ENCODE results near the gene CTXN1.

The CTXN1 gene

DNA sequence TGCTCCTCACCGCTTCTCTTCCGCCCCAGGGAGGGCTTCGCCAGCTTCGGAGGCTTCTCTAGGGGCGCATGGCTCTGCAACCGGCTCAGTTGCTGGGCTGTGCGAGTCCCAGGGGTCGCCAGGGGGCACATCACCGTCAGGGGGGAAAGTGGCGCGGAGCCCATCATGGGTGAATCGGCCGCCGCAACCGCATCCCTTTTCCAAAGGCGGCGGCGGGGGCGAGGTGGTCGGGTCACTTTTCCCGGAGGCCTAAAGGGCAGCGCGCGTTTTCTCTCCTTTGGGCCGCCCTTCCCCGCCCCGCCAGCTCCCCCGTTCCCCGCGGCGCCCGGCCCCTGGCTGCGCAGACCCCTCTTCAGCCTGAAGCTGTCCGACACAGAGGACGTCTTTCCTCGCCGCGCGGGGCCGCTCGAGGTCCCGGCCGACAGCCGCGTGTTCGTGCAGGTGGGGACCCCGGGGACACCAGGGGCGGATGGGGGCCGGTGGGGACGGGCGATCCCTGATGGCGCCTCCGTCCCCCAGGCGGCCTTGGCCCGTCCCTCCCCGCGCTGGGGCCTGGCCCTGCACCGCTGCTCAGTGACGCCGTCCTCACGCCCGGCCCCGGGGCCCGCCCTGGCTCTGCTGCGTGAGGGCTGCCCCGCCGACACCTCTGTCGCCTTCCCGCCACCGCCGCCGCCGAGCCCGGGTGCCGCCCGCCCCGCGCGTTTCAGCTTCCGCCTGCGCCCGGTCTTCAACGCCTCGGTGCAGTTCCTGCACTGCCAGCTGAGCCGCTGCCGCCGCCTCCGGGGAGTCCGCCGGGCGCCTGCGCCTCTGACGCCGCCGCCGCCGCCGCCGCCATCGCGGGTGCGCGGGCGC lies 9.6 kb downstream of the CTXN1 start (continued):
- TF ChIP-seq ZNF501 (tag by site-specific recombination; IDR thresholded peaks at IDR 0.05) (no peak), ZNF19 (tag by site-specific recombination; IDR thresholded peaks at IDR 0.05; ENCODE audit: low read depth) (no peak), ZNF26 (tag by site-specific recombination; IDR thresholded peaks at IDR 0.05) (no peak), SETDB1 (IDR thresholded peaks at IDR 0.05; ENCODE audit: insufficient read length, low read length) (no peak), ZNF792 (tag by site-specific recombination; IDR thresholded peaks at IDR 0.05) (no peak), ZNF658 (tag by site-specific recombination; IDR thresholded peaks at IDR 0.05) (no peak), BCL6B (tag by site-specific recombination; IDR thresholded peaks at IDR 0.05) (no peak), ZNF555 (tag by site-specific recombination; conservative IDR thresholded peaks at IDR 0.05) (no peak), ZNF155 (tag by site-specific recombination; IDR thresholded peaks at IDR 0.05) (no peak), ZBTB48 (tag by site-specific recombination; IDR thresholded peaks at IDR 0.05) (peak; percentile 48), ZBTB1 (tag by site-specific recombination; IDR thresholded peaks at IDR 0.05) (no peak), ZNF585B (tag by site-specific recombination; IDR thresholded peaks at IDR 0.05) (no peak), ZNF621 (tag by site-specific recombination; IDR thresholded peaks at IDR 0.05) (no peak), ZNF184 (tag by site-specific recombination; IDR thresholded peaks at IDR 0.05) (no peak), MYNN (tag by site-specific recombination; IDR thresholded peaks at IDR 0.05; ENCODE audit: borderline replicate concordance) (no peak), ZNF561 (tag by site-specific recombination; IDR thresholded peaks at IDR 0.05; ENCODE audit: borderline replicate concordance) (peak; percentile 87; the same call in 1 of the 2 replicates), ZNF202 (tag by site-specific recombination; IDR thresholded peaks at IDR 0.05; ENCODE audit: borderline replicate concordance) (no peak), HOXC10 (CRISPR knock-in tag; IDR thresholded peaks at IDR 0.05) (no peak), ZNF624 (tag by site-specific recombination; IDR thresholded peaks at IDR 0.05) (no peak), PRDM6 (tag by site-specific recombination; IDR thresholded peaks at IDR 0.05) (no peak), ZXDB (tag by site-specific recombination; IDR thresholded peaks at IDR 0.05) (no peak), ZBTB21 (tag by site-specific recombination; IDR thresholded peaks at IDR 0.05) (no peak), ZBTB17 (tag by site-specific recombination; IDR thresholded peaks at IDR 0.05) (no peak), PRDM2 (tag by site-specific recombination; IDR thresholded peaks at IDR 0.05; ENCODE audit: borderline replicate concordance) (no peak)
- TF ChIP-seq, protein P1, sequence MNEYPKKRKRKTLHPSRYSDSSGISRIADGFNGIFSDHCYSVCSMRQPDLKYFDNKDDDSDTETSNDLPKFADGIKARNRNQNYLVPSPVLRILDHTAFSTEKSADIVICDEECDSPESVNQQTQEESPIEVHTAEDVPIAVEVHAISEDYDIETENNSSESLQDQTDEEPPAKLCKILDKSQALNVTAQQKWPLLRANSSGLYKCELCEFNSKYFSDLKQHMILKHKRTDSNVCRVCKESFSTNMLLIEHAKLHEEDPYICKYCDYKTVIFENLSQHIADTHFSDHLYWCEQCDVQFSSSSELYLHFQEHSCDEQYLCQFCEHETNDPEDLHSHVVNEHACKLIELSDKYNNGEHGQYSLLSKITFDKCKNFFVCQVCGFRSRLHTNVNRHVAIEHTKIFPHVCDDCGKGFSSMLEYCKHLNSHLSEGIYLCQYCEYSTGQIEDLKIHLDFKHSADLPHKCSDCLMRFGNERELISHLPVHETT (tag by site-specific recombination; IDR thresholded peaks at IDR 0.05): no peak
- TF ChIP-seq, protein P2, sequence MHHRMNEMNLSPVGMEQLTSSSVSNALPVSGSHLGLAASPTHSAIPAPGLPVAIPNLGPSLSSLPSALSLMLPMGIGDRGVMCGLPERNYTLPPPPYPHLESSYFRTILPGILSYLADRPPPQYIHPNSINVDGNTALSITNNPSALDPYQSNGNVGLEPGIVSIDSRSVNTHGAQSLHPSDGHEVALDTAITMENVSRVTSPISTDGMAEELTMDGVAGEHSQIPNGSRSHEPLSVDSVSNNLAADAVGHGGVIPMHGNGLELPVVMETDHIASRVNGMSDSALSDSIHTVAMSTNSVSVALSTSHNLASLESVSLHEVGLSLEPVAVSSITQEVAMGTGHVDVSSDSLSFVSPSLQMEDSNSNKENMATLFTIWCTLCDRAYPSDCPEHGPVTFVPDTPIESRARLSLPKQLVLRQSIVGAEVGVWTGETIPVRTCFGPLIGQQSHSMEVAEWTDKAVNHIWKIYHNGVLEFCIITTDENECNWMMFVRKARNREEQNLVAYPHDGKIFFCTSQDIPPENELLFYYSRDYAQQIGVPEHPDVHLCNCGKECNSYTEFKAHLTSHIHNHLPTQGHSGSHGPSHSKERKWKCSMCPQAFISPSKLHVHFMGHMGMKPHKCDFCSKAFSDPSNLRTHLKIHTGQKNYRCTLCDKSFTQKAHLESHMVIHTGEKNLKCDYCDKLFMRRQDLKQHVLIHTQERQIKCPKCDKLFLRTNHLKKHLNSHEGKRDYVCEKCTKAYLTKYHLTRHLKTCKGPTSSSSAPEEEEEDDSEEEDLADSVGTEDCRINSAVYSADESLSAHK (tag by site-specific recombination; IDR thresholded peaks at IDR 0.05): no peak
